PC-3 (cell line): ENCODE data around the gene PSMD1.

Experiments used
- CTCF ChIP-seq: fragments of 300-600 bp; sonication (generic); conservative IDR thresholded peaks from 2 replicates; pipeline ENCODE4 v1.5.1; 2017; ENCODE audit warnings: antibody characterized with exemption, low read depth, mild to moderate bottlenecking, low read length
- EZH2 ChIP-seq: fragments of 300-600 bp; sonication (generic); IDR thresholded peaks from one replicate; pipeline ENCODE4 v1.6.1; 2017; ENCODE audit warnings: antibody characterized with exemption, mild to moderate bottlenecking, low read length; ENCODE audit not compliant: unreplicated experiment

DNA sequence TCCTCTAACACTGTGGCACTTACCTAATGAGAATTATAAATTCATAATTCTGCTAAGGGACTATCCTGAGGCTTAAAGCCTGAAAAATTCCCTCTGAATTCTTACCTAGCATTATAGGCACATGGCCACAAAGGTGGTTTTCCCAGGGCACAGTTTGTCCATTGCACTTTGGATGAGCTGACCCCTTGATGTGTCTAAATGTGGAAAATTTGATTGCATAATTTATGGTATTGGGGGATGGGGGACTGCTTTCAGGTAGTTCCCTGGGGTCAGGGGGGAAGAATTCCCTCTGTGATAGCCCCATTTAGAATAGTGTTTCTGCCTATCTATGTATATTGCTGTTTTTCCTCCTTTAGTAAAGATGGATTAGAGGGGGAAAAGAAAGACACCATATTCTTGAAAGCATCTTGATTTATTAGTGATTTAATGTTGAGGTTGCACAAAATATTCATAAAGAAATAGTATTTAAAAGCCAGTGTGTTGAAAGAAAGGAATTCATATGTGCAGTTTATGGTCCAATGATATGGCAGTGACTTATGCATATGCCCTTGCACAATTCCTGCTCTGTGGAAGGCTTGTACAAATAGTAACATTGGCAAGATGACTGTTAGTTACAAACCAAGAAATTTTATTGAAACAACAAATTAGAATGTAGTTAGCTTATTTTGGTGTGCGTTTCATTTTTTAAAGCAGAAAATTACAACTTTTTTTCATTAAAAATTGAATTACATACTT lies 76.9 kb downstream of the PSMD1 start:
- no peak for TF ChIP-seq CTCF
- TF ChIP-seq EZH2, result no peak
